K562 (cell line): Measurements from ENCODE around the gene ITPR1. TPM values are rescaled to one million over a fixed set of nuclear protein-coding genes. Genes with fewer than 3 reads are reported as not detected.

Source experiments
- ATAC-seq: fragments of 200-7000 bp; cut with Tn5 transposase; 3 replicates; pipeline ENCODE4 v1.9.1; 2020; ENCODE audit warnings: moderate library complexity
- BruUV-seq: library from RNA; stranded (reverse); fragments of 400-500 nt; replicated peaks from 2 replicates; lab custom pipeline; 2021; lab: Mats Ljungman, UMichigan
- CTCF ChIA-PET: fragments of 300-600 bp; formaldehyde crosslinking; extraction: SDS; loops from one replicate; lab custom pipeline; 2021; ENCODE audit warnings: low intra/inter-chr PET ratio; lab: Yijun Ruan, JAX
- POLR2A ChIA-PET: fragments of 300-600, 350-650 bp; sonication (Branson Sonifier 250); formaldehyde crosslinking; extraction: SDS; loops from one replicate; lab custom pipeline; 2021; ENCODE audit warnings: antibody characterized with exemption, inconsistent platforms; lab: Yijun Ruan, JAX
- DNase-seq, 4 experiments: peaks; one replicate each; pipeline versions ENCODE4 v3.0.0 to v3.0.0-alpha.2; 2011 to 2018; ENCODE audit warnings: low spot score in 3 of 4, mixed read lengths in 3 of 4; ENCODE audit errors: extremely low read depth in 1 of 4
- FAIRE-seq: peaks from 2 replicates; lab custom pipeline; 2011; peaks lifted over from hg19 to GRCh38; lab: Jason Lieb, UNC
- H2AFZ ChIP-seq: 2 replicates; pipeline ENCODE4 v1.6.0; 2011; ENCODE audit warnings: low read depth, low read length, control low read depth, inconsistent platforms
- H3K27ac ChIP-seq: fragments of 200-600 bp; 3 replicates; pipeline ENCODE4 v1.8.0; 2011; ENCODE audit warnings: low read depth, mild to moderate bottlenecking, control low read depth, inconsistent platforms, low read length, moderate library complexity, mixed read lengths; ENCODE audit errors: extremely low read depth
- H3K27me3 ChIP-seq, 2 experiments: fragments of 300-600 bp in 1 of 2; 2 replicates in 1 of 2; 3 replicates in 1 of 2; pipeline versions ENCODE4 v1.6.0 to v1.8.0; 2011; ENCODE audit warnings: inconsistent platforms in 2 of 2, low read length in 2 of 2, mild to moderate bottlenecking in 1 of 2, mixed read lengths in 1 of 2, moderate library complexity in 1 of 2; ENCODE audit not compliant: control insufficient read depth in 2 of 2, insufficient read depth in 2 of 2
- H3K36me3 ChIP-seq: fragments of 300-600 bp; 3 replicates; pipeline ENCODE4 v1.8.0; 2011; ENCODE audit warnings: mild to moderate bottlenecking, low read length, inconsistent platforms; ENCODE audit not compliant: control insufficient read depth, insufficient read depth
- H3K4me1 ChIP-seq, 2 experiments: fragments of 200-600 bp in 1 of 2; replicated peaks in 1 of 2; 2 replicates in 1 of 2; 3 replicates in 1 of 2; pipeline versions ENCODE4 v1.5.1 to v1.8.0; 2011; ENCODE audit warnings: inconsistent platforms in 2 of 2, low read length in 2 of 2, mild to moderate bottlenecking in 1 of 2, mixed read lengths in 1 of 2, moderate library complexity in 1 of 2; ENCODE audit not compliant: control insufficient read depth in 2 of 2, insufficient read depth in 2 of 2
- H3K4me2 ChIP-seq: 2 replicates; pipeline ENCODE4 v1.6.1; 2011; ENCODE audit warnings: low read length, control low read depth, inconsistent platforms, mixed read lengths; ENCODE audit not compliant: insufficient read depth
- H3K4me3 ChIP-seq: fragments of 200-600 bp; sonication (generic), shearing (Covaris generic); 2 replicates; pipeline ENCODE4 v1.5.1; 2016; ENCODE audit warnings: control low read depth, inconsistent platforms
- H3K79me2 ChIP-seq: fragments of 200-600 bp; 3 replicates; pipeline ENCODE4 v1.8.0; 2011; ENCODE audit warnings: low read length, inconsistent platforms; ENCODE audit not compliant: control insufficient read depth, insufficient read depth
- H3K9ac ChIP-seq, 2 experiments: 2 replicates each; pipeline versions ENCODE4 v1.6.0 to v1.6.1; 2011; ENCODE audit warnings: low read depth in 2 of 2, low read length in 2 of 2, control low read depth in 1 of 2, inconsistent platforms in 1 of 2, mild to moderate bottlenecking in 1 of 2, mixed read lengths in 1 of 2; ENCODE audit not compliant: insufficient read depth in 1 of 2
- H3K9me1 ChIP-seq: one replicate; pipeline ENCODE4 v1.6.0; 2011; ENCODE audit warnings: inconsistent platforms, mild to moderate bottlenecking, low read length, moderate library complexity; ENCODE audit not compliant: control insufficient read depth, insufficient read depth
- H3K9me3 ChIP-seq: replicated peaks from 2 replicates; pipeline ENCODE4 v1.5.1; 2011; ENCODE audit warnings: low read depth, low read length, inconsistent platforms; ENCODE audit not compliant: control insufficient read depth, insufficient read depth
- H4K20me1 ChIP-seq: replicated peaks from 2 replicates; pipeline ENCODE4 v1.6.1; 2011; ENCODE audit warnings: low read length, inconsistent platforms, mixed read lengths; ENCODE audit not compliant: control insufficient read depth, insufficient read depth
- CBX1 ChIP-seq: sonication (generic); IDR thresholded peaks from 2 replicates; pipeline ENCODE4 v1.6.1; 2016; ENCODE audit warnings: antibody characterized with exemption, low read depth, mild to moderate bottlenecking
- CEBPB ChIP-seq: fragments of 450-650 bp; IDR thresholded peaks from 2 replicates; pipeline ENCODE4 v1.6.1; 2016; ENCODE audit warnings: missing genetic modification characterization, missing compliant biosample characterization
- ELF4 ChIP-seq: fragments of 450-650 bp; formaldehyde crosslinking; IDR thresholded peaks from 2 replicates; pipeline ENCODE4 v1.4.0; 2022; ENCODE audit warnings: missing genetic modification characterization
- KHSRP ChIP-seq: fragments of 450-650 bp; IDR thresholded peaks from 2 replicates; pipeline ENCODE4 v1.6.1; 2017
- MBD2 ChIP-seq: sonication (generic); IDR thresholded peaks from 2 replicates; pipeline ENCODE4 v1.6.1; 2016; ENCODE audit warnings: low read depth, borderline replicate concordance
- PHTF2 ChIP-seq: fragments of 250-450 bp; sonication (Bioruptor Pico); IDR thresholded peaks from 2 replicates; pipeline ENCODE4 v1.5.0; 2021; ENCODE audit warnings: mild to moderate bottlenecking
- POLR2A ChIP-seq: fragments of 450-650 bp; conservative IDR thresholded peaks from 2 replicates; pipeline ENCODE4 v1.6.1; 2016
- RAD21 ChIP-seq, 2 experiments: fragments of 250-450 bp in 1 of 2; fragments of 450-650 bp in 1 of 2; sonication (Bioruptor Pico) in 1 of 2; formaldehyde crosslinking in 1 of 2; IDR thresholded peaks in 1 of 2; conservative IDR thresholded peaks in 1 of 2; 2 replicates each; pipeline versions ENCODE4 v1.4.0 to v1.8.0; 2020 to 2022; ENCODE audit warnings: mild to moderate bottlenecking in 2 of 2, moderate library complexity in 1 of 2
- SMAD1 ChIP-seq: fragments of 150-350 bp; IDR thresholded peaks from 2 replicates; pipeline ENCODE4 v1.6.1; 2014; ENCODE audit warnings: low read length, low read depth; ENCODE audit not compliant: partially characterized antibody
- SMAD4 ChIP-seq: fragments of 250-450 bp; sonication (Bioruptor Pico); conservative IDR thresholded peaks from 2 replicates; pipeline ENCODE4 v1.8.0; 2021; ENCODE audit warnings: inconsistent platforms, mild to moderate bottlenecking, moderate library complexity
- ZNF311 ChIP-seq: fragments of 250-450 bp; sonication (Bioruptor Pico); IDR thresholded peaks from 2 replicates; pipeline ENCODE4 v1.4.0; 2020; ENCODE audit warnings: mild to moderate bottlenecking, moderate library complexity
- WGBS: fragments of 100-300 bp; shearing (Covaris generic); methylation state at CpG from one replicate; pipeline ENCODE4 v1.1.6; 2016; ENCODE audit warnings: low coverage, mixed read lengths; ENCODE audit not compliant: insufficient coverage; ENCODE audit errors: missing lambda C conversion rate; 5-methylcytosine and 5-hydroxymethylcytosine counted together
- in situ Hi-C: fragments of 300-500 bp; cut with MboI; formaldehyde crosslinking; loops from 4 replicates; pipeline ENCODE4 v1.15.0; 2018; ENCODE audit warnings: inconsistent platforms, mixed read lengths
- intact Hi-C: fragments of 100-400 bp; cut with micrococcal nuclease; formaldehyde crosslinking; loops from 2 replicates; pipeline ENCODE4 v1.14.2; 2022
- polyA plus RNA-seq, 8 experiments: library from polyadenylated mRNA; depleted of rRNA in 4 of 8; stranded (reverse) in 5 of 8; unstranded in 3 of 8; fragments of >200 nt; fragmentation: Nextera tagmentation in 2 of 8; fragmentation: Illumina TruSeq in 1 of 8; extraction: Ambion mirVana in 2 of 8; extraction: Trizol in 1 of 8; gene quantifications; 2 replicates each; pipeline versions ENCODE4 v1.2.1 to v1.2.3, GENCODE V29; 2011 to 2014; ENCODE audit warnings: inconsistent platforms in 1 of 8, missing spikeins in 1 of 8
- total RNA-seq, 7 experiments: library from RNA; depleted of rRNA in 6 of 7; stranded (reverse); fragments of >200 nt in 6 of 7; fragmentation: Illumina TruSeq in 2 of 7; extraction: Trizol in 2 of 7; gene quantifications; 2 replicates each; pipeline versions ENCODE4 v1.2.1 to v1.2.3, GENCODE V29; 2011 to 2021; ENCODE audit warnings: low replicate concordance in 1 of 7

ITPR1 gene
- total and polyA plus RNA-seq, 9 of the 15 experiments (the other 6 are each of a cell fraction or from before 2014, with no cell fraction given) = 22.4 to 40.0 (median 27.4) TPM

- TF ChIP-seq SMAD1 (no peak), MBD2 (no peak), CEBPB (tag) (peak; percentile 31; the same call in 1 of the 2 replicates), ZNF311 (CRISPR knock-in tag) (no peak), POLR2A (no peak), SMAD4 (CRISPR knock-in tag) (0 out of 2 replicates have a peak, but pooled peaks have one; percentile 19), KHSRP (no peak), CBX1 (no peak), RAD21 (CRISPR knock-in tag; conservative IDR thresholded peaks at IDR 0.05 in 1 of 2, IDR thresholded peaks at IDR 0.05 in 1 of 2) (0 out of 4 replicates have a peak, but pooled peaks of 1 of the 2 experiments have one; percentile 12)
These were observed 27.1 kb downstream of the ITPR1 start (continued) for GRCh38 chr3:4520033-4520816.

- no peak overlapping the region for H3K9ac ChIP-seq
- in situ Hi-C loops (no loop called here), intact Hi-C loops (no loop called here)
- H3K79me2 ChIP-seq = peaks cover 3% of the 10 kb centered on the region; the same call in 1 of the 3 replicates
- H3K36me3 ChIP-seq = no peaks in the 10 kb centered on the region; the same call in 2 of the 3 replicates
- ATAC-seq (no peak), DNase-seq (no peak), FAIRE-seq (no peak)
- H3K4me3 ChIP-seq = no peak overlapping the region
- no peak overlapping the region for H2AFZ ChIP-seq
- WGBS = 81% methylated on average over 7 of the region's 7 CpGs
- peaks cover 7 to 30% of the 10 kb centered on the region in 2 experiments; a peak in 4 of 5 replicates for H3K4me1 ChIP-seq
- no peaks in the 10 kb centered on the region for H3K27me3 ChIP-seq
- TF ChIP-seq ELF4 (CRISPR knock-in tag) = no peak
- TF ChIP-seq PHTF2 (CRISPR knock-in tag) = no peak
- CTCF ChIA-PET = no interaction called here
- POLR2A ChIA-PET = interaction anchor here (0.5 to 5.2 kb wide), 5 partner anchors 13 to 105 kb away, joined by 3 to 45 read pairs (median 3); no protein-coding TSS in a partner anchor
- BruUV-seq = no TSS peak
- no peak overlapping the region for H3K4me2 ChIP-seq
- no peaks in the 10 kb centered on the region for H3K9me1 ChIP-seq
- H3K27ac ChIP-seq = no peak overlapping the region
- no peaks in the 10 kb centered on the region for H4K20me1 ChIP-seq
- no peaks in the 10 kb centered on the region for H3K9me3 ChIP-seq
These were observed 29.8 kb downstream of the ITPR1 start for GRCh38 chr3:4522947-4523346.
